HEK293 (cell line): ENCODE measurements around the gene GALNT2.

Source experiments
- CTCF ChIA-PET: fragments of 350-600 bp; formaldehyde crosslinking; extraction: SDS; loops from one replicate; lab custom pipeline; 2021; ENCODE audit warnings: antibody characterized with exemption; lab: Yijun Ruan, JAX
- POLR2A ChIA-PET: fragments of 300-600 bp; formaldehyde crosslinking; extraction: SDS; loops from one replicate; lab custom pipeline; 2020; ENCODE audit warnings: antibody characterized with exemption, inconsistent platforms; lab: Yijun Ruan, JAX
- H3K27ac ChIP-seq: fragments of 200-500 bp; sonication (Bioruptor generic); 2 replicates; pipeline ENCODE4 v1.5.1; 2014; ENCODE audit warnings: low read depth, low read length, control low read depth, inconsistent platforms; ENCODE audit errors: extremely low read depth
- H3K36me3 ChIP-seq, 2 experiments: fragments of 200-500 bp in 1 of 2; sonication (Bioruptor generic) in 1 of 2; 1 replicate in 1 of 2; 2 replicates in 1 of 2; pipeline ENCODE4 v1.5.1; 2014 to 2017; ENCODE audit warnings: inconsistent platforms in 2 of 2, low read length in 2 of 2; ENCODE audit not compliant: control insufficient read depth in 2 of 2, insufficient read depth in 1 of 2
- H3K4me1 ChIP-seq: fragments of 200-500 bp; sonication (Bioruptor generic); 2 replicates; pipeline ENCODE4 v1.5.1; 2014; ENCODE audit warnings: mild to moderate bottlenecking, low read length, inconsistent platforms; ENCODE audit not compliant: control insufficient read depth, insufficient read depth
- H3K4me3 ChIP-seq: 2 replicates; pipeline ENCODE4 v1.5.1; 2011; ENCODE audit warnings: low read depth, mild to moderate bottlenecking, control low read depth, low read length, moderate library complexity
- H3K9me3 ChIP-seq: fragments of 200-500 bp; sonication (Bioruptor generic); 2 replicates; pipeline ENCODE4 v1.5.1; 2014; ENCODE audit warnings: low read depth, low read length, inconsistent platforms; ENCODE audit not compliant: control insufficient read depth, insufficient read depth
- EGR2 ChIP-seq: fragments of 450-650 bp; formaldehyde crosslinking; IDR thresholded peaks from 2 replicates; pipeline ENCODE4 v1.5.1; 2016; ENCODE audit warnings: low read depth, missing biosample characterization, missing genetic modification characterization
- OSR2 ChIP-seq: fragments of 450-650 bp; formaldehyde crosslinking; IDR thresholded peaks from 2 replicates; pipeline ENCODE4 v1.5.1; 2016; ENCODE audit warnings: missing biosample characterization, missing genetic modification characterization
- SP3 ChIP-seq: fragments of 450-650 bp; formaldehyde crosslinking; IDR thresholded peaks from 2 replicates; pipeline ENCODE4 v1.5.1; 2016; ENCODE audit warnings: missing biosample characterization, missing genetic modification characterization
- ZBTB1 ChIP-seq: fragments of 450-650 bp; formaldehyde crosslinking; IDR thresholded peaks from 2 replicates; pipeline ENCODE4 v1.5.1; 2016; ENCODE audit warnings: missing biosample characterization, missing genetic modification characterization
- ZFHX2 ChIP-seq: fragments of 450-650 bp; formaldehyde crosslinking; conservative IDR thresholded peaks from 2 replicates; pipeline ENCODE4 v1.5.1; 2016; ENCODE audit warnings: missing biosample characterization, missing genetic modification characterization
- ZNF292 ChIP-seq: fragments of 450-650 bp; formaldehyde crosslinking; IDR thresholded peaks from 2 replicates; pipeline ENCODE4 v1.5.1; 2016; ENCODE audit warnings: low read depth, missing biosample characterization, missing genetic modification characterization, borderline replicate concordance
- ZNF521 ChIP-seq: fragments of 450-650 bp; formaldehyde crosslinking; IDR thresholded peaks from 2 replicates; pipeline ENCODE4 v1.5.1; 2017; ENCODE audit warnings: missing biosample characterization, mild to moderate bottlenecking, missing genetic modification characterization
- ZNF529 ChIP-seq: fragments of 450-650 bp; formaldehyde crosslinking; IDR thresholded peaks from 2 replicates; pipeline ENCODE4 v1.5.1; 2017; ENCODE audit warnings: missing genetic modification characterization, missing biosample characterization; ENCODE audit not compliant: insufficient replicate concordance
- ZNF549 ChIP-seq: fragments of 450-650 bp; IDR thresholded peaks from 2 replicates; pipeline ENCODE4 v1.5.1; 2018; ENCODE audit warnings: missing biosample characterization, missing genetic modification characterization, mild to moderate bottlenecking, inconsistent platforms, moderate library complexity
- TF ChIP-seq, protein P1 (sequence below): fragments of 450-650 bp; formaldehyde crosslinking; IDR thresholded peaks from 2 replicates; pipeline ENCODE4 v1.5.1; 2016; ENCODE audit warnings: missing biosample characterization, missing genetic modification characterization
- TF ChIP-seq, protein P2 (sequence below): fragments of 450-650 bp; formaldehyde crosslinking; IDR thresholded peaks from 2 replicates; pipeline ENCODE4 v1.5.1; 2017; ENCODE audit warnings: missing biosample characterization, missing genetic modification characterization
- TF ChIP-seq, protein P3 (sequence below): fragments of 450-650 bp; formaldehyde crosslinking; IDR thresholded peaks from 2 replicates; pipeline ENCODE4 v1.5.1; 2016; ENCODE audit warnings: missing biosample characterization, missing genetic modification characterization

Gene GALNT2

DNA sequence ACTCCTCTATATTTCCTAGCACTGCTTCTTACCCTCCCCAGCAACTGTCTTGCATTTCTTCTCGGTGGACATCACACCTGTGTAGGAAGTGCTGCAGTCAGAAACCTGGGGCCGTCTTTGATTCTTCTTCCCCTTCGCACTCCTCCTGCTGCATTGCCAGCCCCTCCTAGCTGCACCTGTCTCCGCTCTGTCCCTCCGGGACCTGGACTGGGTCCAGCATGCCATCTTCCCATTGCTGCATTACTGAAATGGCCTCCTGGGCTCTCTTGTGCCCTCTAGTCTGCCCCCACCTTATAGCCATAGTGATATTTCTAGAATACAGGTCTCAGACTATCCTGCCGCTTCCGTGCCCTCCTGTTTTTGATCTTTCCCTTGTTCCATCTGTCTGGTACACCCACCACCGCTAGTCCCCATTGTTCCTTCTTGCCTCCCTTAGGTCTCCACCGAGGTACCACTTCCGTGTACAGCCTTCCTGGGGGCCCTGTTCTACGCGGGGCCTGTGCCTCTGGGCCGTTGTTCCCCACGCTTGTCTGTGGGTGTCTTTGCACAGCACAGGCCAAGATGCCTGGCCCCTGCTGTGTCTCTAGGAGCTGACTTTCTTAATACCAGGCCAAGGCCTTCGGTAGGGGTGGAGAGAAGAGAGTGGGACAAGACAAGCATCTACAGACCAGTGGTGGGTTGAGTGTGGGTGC, 107.6 kb downstream of the GALNT2 start:
- no peak overlapping the region for H3K4me3 ChIP-seq
- no peak for TF ChIP-seq ZNF549
- peak; percentile 47 for TF ChIP-seq ZFHX2 (tag by site-specific recombination)
- CTCF ChIA-PET = interaction anchor here (0.7 to 1.0 kb wide), 2 partner anchors 26 to 45 kb away, joined by 3 to 4 read pairs; no protein-coding TSS in a partner anchor
- POLR2A ChIA-PET = no interaction called here
- H3K36me3 ChIP-seq = peaks cover 0 to 3% of the 10 kb centered on the region in 2 experiments; a peak in 1 of 3 replicates
- H3K27ac ChIP-seq = no peak overlapping the region
- H3K4me1 ChIP-seq = no peaks in the 10 kb centered on the region
- H3K9me3 ChIP-seq = no peaks in the 10 kb centered on the region

DNA sequence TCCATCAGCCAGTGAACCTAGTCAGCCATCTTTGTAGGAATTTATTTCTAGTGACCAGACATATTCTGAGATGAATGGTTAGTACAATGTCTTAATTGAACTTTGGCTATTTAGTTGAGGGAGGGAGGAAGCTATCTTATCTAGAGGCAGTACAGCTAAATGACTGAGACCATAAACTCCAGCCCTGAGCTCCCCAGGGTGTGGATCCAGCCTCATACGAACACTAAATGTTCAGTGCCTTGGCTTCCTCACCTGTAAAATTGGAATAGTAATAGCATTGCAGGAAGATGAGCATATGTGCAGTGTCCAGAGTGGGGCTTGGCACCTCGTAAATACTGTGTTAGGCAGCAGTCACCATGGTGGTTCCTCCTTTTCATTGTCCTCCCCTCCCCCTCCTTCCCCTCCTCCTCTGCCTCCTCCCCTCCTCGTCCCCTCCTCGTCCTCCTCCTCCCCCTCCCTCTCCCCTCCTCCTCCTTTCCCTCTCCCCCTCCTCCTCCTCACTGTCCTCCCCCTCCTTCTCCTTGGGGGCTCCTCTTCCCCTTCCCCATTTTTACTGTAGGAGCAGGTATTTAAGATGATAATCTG, 108.2 kb downstream of the GALNT2 start:
- H3K9me3 ChIP-seq = no peaks in the 10 kb centered on the region
- no peak overlapping the region for H3K27ac ChIP-seq
- POLR2A ChIA-PET = no interaction called here
- CTCF ChIA-PET = interaction anchor here (1.0 kb wide), 1 partner anchor 25 kb away, joined by 4 read pairs; no protein-coding TSS in a partner anchor
- H3K36me3 ChIP-seq = peaks cover 0 to 3% of the 10 kb centered on the region in 2 experiments; a peak in 1 of 3 replicates
- H3K4me3 ChIP-seq = no peak overlapping the region
- H3K4me1 ChIP-seq = no peaks in the 10 kb centered on the region
- TF ChIP-seq OSR2 (tag by site-specific recombination) (no peak), EGR2 (tag by site-specific recombination) (peak; percentile 48; the same call in 1 of the 2 replicates), SP3 (tag by site-specific recombination) (0 out of 2 replicates have a peak, but pooled peaks have one; percentile 6), ZNF521 (tag by site-specific recombination) (no peak), ZFHX2 (tag by site-specific recombination) (peak; percentile 1)
- TF ChIP-seq, protein P1, sequence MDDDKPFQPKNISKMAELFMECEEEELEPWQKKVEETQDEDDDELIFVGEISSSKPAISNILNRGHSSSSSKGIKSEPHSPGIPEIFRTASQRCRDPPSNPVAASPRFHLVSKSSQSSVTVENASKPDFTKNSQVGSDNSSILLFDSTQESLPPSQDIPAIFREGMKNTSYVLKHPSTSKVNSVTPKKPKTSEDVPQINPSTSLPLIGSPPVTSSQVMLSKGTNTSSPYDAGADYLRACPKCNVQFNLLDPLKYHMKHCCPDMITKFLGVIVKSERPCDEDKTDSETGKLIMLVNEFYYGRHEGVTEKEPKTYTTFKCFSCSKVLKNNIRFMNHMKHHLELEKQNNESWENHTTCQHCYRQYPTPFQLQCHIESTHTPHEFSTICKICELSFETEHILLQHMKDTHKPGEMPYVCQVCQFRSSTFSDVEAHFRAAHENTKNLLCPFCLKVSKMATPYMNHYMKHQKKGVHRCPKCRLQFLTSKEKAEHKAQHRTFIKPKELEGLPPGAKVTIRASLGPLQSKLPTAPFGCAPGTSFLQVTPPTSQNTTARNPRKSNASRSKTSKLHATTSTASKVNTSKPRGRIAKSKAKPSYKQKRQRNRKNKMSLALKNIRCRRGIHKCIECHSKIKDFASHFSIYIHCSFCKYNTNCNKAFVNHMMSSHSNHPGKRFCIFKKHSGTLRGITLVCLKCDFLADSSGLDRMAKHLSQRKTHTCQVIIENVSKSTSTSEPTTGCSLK (tag by site-specific recombination) = no peak
- TF ChIP-seq, protein P2, sequence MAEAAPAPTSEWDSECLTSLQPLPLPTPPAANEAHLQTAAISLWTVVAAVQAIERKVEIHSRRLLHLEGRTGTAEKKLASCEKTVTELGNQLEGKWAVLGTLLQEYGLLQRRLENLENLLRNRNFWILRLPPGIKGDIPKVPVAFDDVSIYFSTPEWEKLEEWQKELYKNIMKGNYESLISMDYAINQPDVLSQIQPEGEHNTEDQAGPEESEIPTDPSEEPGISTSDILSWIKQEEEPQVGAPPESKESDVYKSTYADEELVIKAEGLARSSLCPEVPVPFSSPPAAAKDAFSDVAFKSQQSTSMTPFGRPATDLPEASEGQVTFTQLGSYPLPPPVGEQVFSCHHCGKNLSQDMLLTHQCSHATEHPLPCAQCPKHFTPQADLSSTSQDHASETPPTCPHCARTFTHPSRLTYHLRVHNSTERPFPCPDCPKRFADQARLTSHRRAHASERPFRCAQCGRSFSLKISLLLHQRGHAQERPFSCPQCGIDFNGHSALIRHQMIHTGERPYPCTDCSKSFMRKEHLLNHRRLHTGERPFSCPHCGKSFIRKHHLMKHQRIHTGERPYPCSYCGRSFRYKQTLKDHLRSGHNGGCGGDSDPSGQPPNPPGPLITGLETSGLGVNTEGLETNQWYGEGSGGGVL (tag by site-specific recombination) = 0 out of 2 replicates have a peak, but pooled peaks have one; percentile 30

DNA sequence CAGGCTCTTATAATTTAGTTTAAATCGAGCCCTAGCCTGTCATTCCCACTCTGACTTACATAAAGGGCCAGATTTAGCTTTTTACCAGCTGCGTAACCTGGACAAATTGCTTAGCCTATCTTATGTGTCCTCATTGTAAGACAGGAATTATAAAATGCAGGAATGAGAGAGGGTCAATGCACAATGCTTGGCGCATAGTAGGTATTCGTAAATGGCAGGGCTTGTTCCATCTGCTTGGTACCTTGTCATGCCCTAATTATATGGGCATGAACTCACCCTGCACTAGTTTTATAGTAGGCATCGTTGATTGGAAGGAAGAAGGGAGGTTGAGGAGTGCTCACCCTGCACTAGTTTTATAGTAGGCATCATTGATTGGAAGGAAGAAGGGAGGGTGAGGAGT, 108.8 kb downstream of the GALNT2 start:
- POLR2A ChIA-PET = no interaction called here
- CTCF ChIA-PET = no interaction called here
- Histone ChIP-seq H3K27ac (no peak overlapping the region), H3K4me1 (no peaks in the 10 kb centered on the region), H3K9me3 (no peaks in the 10 kb centered on the region), H3K36me3 (peaks cover 0 to 3% of the 10 kb centered on the region in 2 experiments; a peak in 1 of 3 replicates), H3K4me3 (no peak overlapping the region)
- TF ChIP-seq, protein P3, sequence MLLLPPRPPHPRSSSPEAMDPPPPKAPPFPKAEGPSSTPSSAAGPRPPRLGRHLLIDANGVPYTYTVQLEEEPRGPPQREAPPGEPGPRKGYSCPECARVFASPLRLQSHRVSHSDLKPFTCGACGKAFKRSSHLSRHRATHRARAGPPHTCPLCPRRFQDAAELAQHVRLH (tag by site-specific recombination) = no peak

DNA sequence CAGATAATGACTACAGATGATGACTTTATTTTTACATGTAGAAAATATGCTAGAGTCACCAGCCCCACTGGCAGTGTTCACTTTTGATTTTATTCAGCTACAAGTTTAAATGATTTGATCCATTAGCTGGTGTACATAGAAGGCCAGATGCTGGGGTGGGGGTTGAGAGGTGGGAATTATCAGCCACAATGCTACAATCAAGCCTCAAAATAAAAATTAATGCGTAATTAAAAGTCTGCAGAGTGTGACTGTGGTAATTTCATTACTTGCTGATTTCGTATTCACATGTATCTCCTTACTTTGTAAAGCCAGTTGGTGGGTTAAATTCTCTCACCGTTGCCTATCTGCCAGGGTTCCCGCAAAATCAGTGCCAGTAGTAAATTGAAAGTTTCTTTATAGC, 109.3 kb downstream of the GALNT2 start:
- no peak for TF ChIP-seq ZBTB1 (tag by site-specific recombination)
- no peak for TF ChIP-seq ZNF529 (tag by site-specific recombination)
- TF ChIP-seq ZNF292 (tag by site-specific recombination) = no peak
- no peak overlapping the region for H3K27ac ChIP-seq

More for the DNA sequence above, 109.3 kb downstream of the GALNT2 start:
- Histone ChIP-seq H3K4me3 (no peak overlapping the region), H3K36me3 (peaks cover 0 to 3% of the 10 kb centered on the region in 2 experiments; a peak in 1 of 3 replicates), H3K4me1 (no peaks in the 10 kb centered on the region), H3K9me3 (no peaks in the 10 kb centered on the region)
- POLR2A ChIA-PET = no interaction called here
- CTCF ChIA-PET = no interaction called here
